NK-92 treated with Interleukin-12 subunit alpha and Interleukin-12 subunit beta, amount 100 ng/mL, for 24 hours (cell line): ENCODE measurements around the gene MEPE.
"Not testable (repeated sequence)": the region's sequence is repeated elsewhere in the genome, so short reads cannot be mapped to it uniquely, and the experiment has no call there.

Experiments
- DNase-seq: peaks from one replicate; lab custom pipeline; 2025; lab: John Stamatoyannopoulos, UW

MEPE gene

DNA sequence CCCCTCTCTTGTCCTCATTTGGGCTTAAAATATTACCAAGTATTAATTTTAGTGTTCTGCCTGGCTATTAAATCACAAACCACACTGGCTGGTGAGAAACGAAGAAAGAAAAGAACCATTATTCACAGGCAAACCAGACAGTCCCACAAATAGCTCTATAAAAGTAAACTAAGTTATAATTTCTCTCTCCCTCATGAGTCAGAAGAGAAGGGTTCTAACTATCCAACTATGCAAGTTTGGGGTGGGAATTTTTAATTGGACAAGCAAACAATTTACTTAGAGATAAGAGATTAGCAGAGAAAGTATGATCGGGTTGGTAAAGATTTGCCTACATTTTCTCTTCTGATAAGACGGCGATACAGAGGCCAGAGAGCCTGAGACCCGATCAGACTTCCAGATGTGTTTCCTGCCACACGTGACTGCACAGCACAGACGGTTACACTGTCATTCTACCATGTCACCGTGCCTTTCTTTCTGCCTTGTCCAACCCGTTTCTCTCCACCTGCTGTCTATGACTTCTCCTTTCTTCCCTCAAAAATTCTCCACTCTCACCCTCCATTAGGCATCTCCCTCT lies 52.3 kb downstream of the MEPE start:
- DNase-seq = no peak

- DNase-seq = no peak
Observed at GRCh38 chr4:87886083-87886482, 53.3 kb downstream of the MEPE start.

DNA sequence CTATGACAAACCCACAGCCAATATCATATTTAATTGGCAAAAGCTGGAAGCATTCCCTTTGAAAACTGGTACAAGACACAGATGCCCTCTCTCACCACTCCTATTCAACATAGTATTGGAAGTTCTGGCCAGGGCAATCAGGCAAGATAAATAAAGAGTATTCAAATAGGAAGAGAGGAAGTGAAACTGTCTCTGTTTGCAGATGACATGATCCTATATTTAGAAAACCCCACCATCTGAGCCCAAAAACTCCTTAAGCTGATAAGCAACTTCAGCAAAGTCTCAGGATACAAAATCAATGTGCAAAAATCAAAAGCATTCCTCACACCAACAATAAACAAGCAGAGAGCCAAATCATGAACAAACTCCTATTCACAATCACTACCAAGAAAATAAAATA lies 58.0 kb downstream of the MEPE start:
- not testable (repeated sequence) for DNase-seq

DNA sequence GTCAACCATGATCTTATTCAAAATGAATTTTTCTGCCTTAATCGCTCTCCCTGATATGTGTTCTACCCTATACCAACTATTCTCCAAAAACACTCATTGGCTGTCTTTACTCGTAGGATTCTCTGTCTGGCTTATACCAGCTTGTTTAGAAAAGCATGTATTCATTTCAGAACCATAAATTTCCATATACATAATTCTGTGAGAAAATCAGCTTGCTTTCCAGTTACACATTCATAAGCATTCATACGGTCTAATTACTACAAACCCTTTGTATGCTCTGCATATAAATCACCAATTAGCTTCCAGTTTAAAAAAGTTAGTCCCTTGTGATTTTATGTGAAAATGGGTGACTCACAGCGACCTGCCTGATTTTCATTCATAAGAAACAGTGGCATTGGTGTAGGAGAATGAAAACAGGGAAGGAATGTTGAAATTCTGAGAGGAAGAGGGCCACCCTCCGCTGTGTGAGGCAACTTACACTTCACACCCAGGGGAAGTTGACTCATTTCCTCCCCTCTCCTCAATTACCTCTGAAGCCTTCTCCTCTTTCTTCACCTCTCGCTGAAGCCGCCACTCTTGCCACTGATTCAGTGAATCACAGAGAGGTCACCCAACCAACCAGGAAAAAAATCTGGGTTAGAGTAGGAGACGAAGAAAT lies 63.3 kb downstream of the MEPE start:
- DNase-seq = no peak
